ENCODE data around the gene KIF21A. TPM values are rescaled to one million over a fixed set of nuclear protein-coding genes. Genes with fewer than 3 reads are reported as not detected.

Gene KIF21A
- total RNA-seq, 3 donors from 2014 or later (not counting 1 experiment from before 2014, with no cell fraction given), result 11.5 to 31.6 (median 18.0) TPM

GRCh38 chr12:39431002-39431796 lies 11.7 kb downstream of the KIF21A start:
- H3K9me3 ChIP-seq (ENCODE audit: control insufficient read depth, insufficient read depth, low read length), result no peaks in the 10 kb centered on the region

DNA sequence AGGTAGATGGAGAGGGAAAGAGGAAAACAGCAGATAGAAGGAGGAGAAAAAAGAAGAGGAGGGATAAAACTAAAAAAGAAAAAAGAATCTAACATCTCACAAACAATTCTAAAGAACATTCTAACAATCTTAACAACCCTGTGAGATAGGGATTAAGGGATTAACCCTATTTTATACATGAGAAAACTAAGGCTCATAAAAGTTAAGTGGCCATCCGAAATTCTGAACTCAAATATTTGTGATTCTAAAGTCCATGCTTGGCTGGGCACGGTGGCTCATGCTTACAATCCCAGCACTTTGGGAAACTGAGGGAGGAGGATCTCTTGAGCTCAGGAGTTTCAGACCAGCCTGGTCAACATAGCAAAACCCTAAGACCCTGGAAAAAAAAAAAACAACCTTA lies 13.1 kb downstream of the KIF21A start:
- no peak for TF ChIP-seq CTCF (IDR thresholded peaks at IDR 0.05)
- DNase-seq (no peak), ATAC-seq (no peak)
- no peaks in the 10 kb centered on the region for H3K9me3 Mint-ChIP-seq
- no peak overlapping the region for H3K27ac Mint-ChIP-seq
- Histone ChIP-seq H3K36me3 (ENCODE audit: control insufficient read depth, insufficient read depth, low read length) (no peaks in the 10 kb centered on the region), H3K4me1 (ENCODE audit: control insufficient read depth, insufficient read depth, low read length) (no peaks in the 10 kb centered on the region), H3K27ac (ENCODE audit: low read length) (no peak overlapping the region), H3K4me3 (ENCODE audit: low read length) (no peak overlapping the region), H3K27me3 (ENCODE audit: control insufficient read depth, insufficient read depth, low read length) (no peaks in the 10 kb centered on the region), H3K9me3 (ENCODE audit: control insufficient read depth, insufficient read depth, low read length) (no peaks in the 10 kb centered on the region)
- H3K4me1 Mint-ChIP-seq, result peaks cover 10 to 18% of the 10 kb centered on the region in 2 donors
- intact Hi-C loops (cut with micrococcal nuclease), result no loop called here
- no peak overlapping the region for H3K4me3 Mint-ChIP-seq
- H3K27me3 Mint-ChIP-seq (ENCODE audit: low read depth in 2 of 2), result no peaks in the 10 kb centered on the region
- no peaks in the 10 kb centered on the region for H3K36me3 Mint-ChIP-seq
- 86% methylated on average over 1 of the region's 2 CpGs for WGBS (ENCODE audit: insufficient coverage)

More at GRCh38 chr12:39431002-39431796, 11.7 kb downstream of the KIF21A start:
- Histone ChIP-seq H3K4me1 (ENCODE audit: control insufficient read depth, insufficient read depth, low read length) (no peaks in the 10 kb centered on the region), H3K4me3 (ENCODE audit: low read length) (no peak overlapping the region), H3K27ac (ENCODE audit: low read length) (no peak overlapping the region), H3K36me3 (ENCODE audit: control insufficient read depth, insufficient read depth, low read length) (no peaks in the 10 kb centered on the region), H3K27me3 (ENCODE audit: control insufficient read depth, insufficient read depth, low read length) (no peaks in the 10 kb centered on the region)
- H3K9me3 Mint-ChIP-seq, result no peaks in the 10 kb centered on the region
- intact Hi-C loops (cut with micrococcal nuclease), result no loop called here
- peaks cover 10 to 18% of the 10 kb centered on the region in 2 donors for H3K4me1 Mint-ChIP-seq
- ATAC-seq (no peak), DNase-seq (no peak)
- H3K27me3 Mint-ChIP-seq (ENCODE audit: low read depth in 2 of 2), result no peaks in the 10 kb centered on the region
- H3K27ac Mint-ChIP-seq, result no peak overlapping the region
- 94% methylated on average over 2 of the region's 3 CpGs for WGBS (ENCODE audit: insufficient coverage)
- no peak overlapping the region for H3K4me3 Mint-ChIP-seq
- H3K36me3 Mint-ChIP-seq, result no peaks in the 10 kb centered on the region
- TF ChIP-seq CTCF (IDR thresholded peaks at IDR 0.05), result no peak

- intact Hi-C loops (cut with micrococcal nuclease), result no loop called here
- WGBS (ENCODE audit: insufficient coverage), result 40% methylated on average over 1 of the region's 3 CpGs
Observed at GRCh38 chr12:39427360-39427808, 15.5 kb downstream of the KIF21A start.

More at GRCh38 chr12:39427360-39427808, 15.5 kb downstream of the KIF21A start:
- Mint-ChIP-seq H3K36me3 (no peaks in the 10 kb centered on the region), H3K27ac (no peak overlapping the region), H3K4me3 (no peak overlapping the region), H3K4me1 (peaks cover 10 to 18% of the 10 kb centered on the region in 2 donors), H3K9me3 (no peaks in the 10 kb centered on the region), H3K27me3 (ENCODE audit: low read depth in 2 of 2) (no peaks in the 10 kb centered on the region)
- DNase-seq, result no peak
- Histone ChIP-seq H3K4me3 (ENCODE audit: low read length) (no peak overlapping the region), H3K27ac (ENCODE audit: low read length) (no peak overlapping the region), H3K9me3 (ENCODE audit: control insufficient read depth, insufficient read depth, low read length) (no peaks in the 10 kb centered on the region), H3K4me1 (ENCODE audit: control insufficient read depth, insufficient read depth, low read length) (no peaks in the 10 kb centered on the region), H3K36me3 (ENCODE audit: control insufficient read depth, insufficient read depth, low read length) (no peaks in the 10 kb centered on the region), H3K27me3 (ENCODE audit: control insufficient read depth, insufficient read depth, low read length) (no peaks in the 10 kb centered on the region)
- ATAC-seq, result peak in 2 of 3 donors; percentile 62 to 64
- TF ChIP-seq CTCF (IDR thresholded peaks at IDR 0.05), result no peak
